Stimulated activated CD4-positive, alpha-beta T cell treated with anti-CD3 and anti-CD28 coated beads, Interleukin-15, amount 100 ng/mL, for 48 hours (primary cell): Measurements from ENCODE around the gene TMA16.
"Not testable (repeated sequence)": the region's sequence is repeated elsewhere in the genome, so short reads cannot be mapped to it uniquely, and the experiment has no call there.

Source experiments
- DNase-seq, 2 donors: peaks; one replicate each; pipeline ENCODE4 v3.0.0-alpha.2; 2020; ENCODE audit warnings: low read depth in 2 of 2

The TMA16 gene

GRCh38 chr4:163515198-163515597, 20.7 kb downstream of the TMA16 start:
- DNase-seq: no peak

GRCh38 chr4:163523791-163524365, 29.4 kb downstream of the TMA16 start:
- no peak for DNase-seq

GRCh38 chr4:163525982-163526381, 31.5 kb downstream of the TMA16 start:
- no peak for DNase-seq

- no peak for DNase-seq
These were observed 32.7 kb downstream of the TMA16 start for GRCh38 chr4:163527172-163527571.

- DNase-seq: no peak
These were observed 34.2 kb downstream of the TMA16 start for GRCh38 chr4:163528653-163529052.

- no peak for DNase-seq
These were observed 39.6 kb downstream of the TMA16 start for GRCh38 chr4:163534056-163534455.

- DNase-seq: no peak
These were observed 41.2 kb downstream of the TMA16 start for GRCh38 chr4:163535657-163536056.

GRCh38 chr4:163536091-163536490, 41.6 kb downstream of the TMA16 start:
- no peak for DNase-seq

GRCh38 chr4:163537114-163537513, 42.6 kb downstream of the TMA16 start:
- DNase-seq: no peak

GRCh38 chr4:163538820-163539219, 44.3 kb downstream of the TMA16 start:
- not testable (repeated sequence) for DNase-seq

- no peak for DNase-seq
These were observed 46.0 kb downstream of the TMA16 start for GRCh38 chr4:163540448-163540847.

GRCh38 chr4:163540977-163541376, 46.5 kb downstream of the TMA16 start:
- no peak for DNase-seq

GRCh38 chr4:163542275-163542674, 47.8 kb downstream of the TMA16 start:
- no peak for DNase-seq

GRCh38 chr4:163544407-163545038, 50.0 kb downstream of the TMA16 start:
- peak; percentile 19 to 23 for DNase-seq

- DNase-seq: no peak
These were observed 54.2 kb downstream of the TMA16 start for GRCh38 chr4:163548481-163549243.

- DNase-seq: no peak
These were observed 56.4 kb downstream of the TMA16 start for GRCh38 chr4:163550869-163551267.

- DNase-seq: no peak
These were observed 58.7 kb downstream of the TMA16 start for GRCh38 chr4:163553146-163553545.

- no peak for DNase-seq
These were observed 60.5 kb downstream of the TMA16 start for GRCh38 chr4:163554870-163555465.

- no peak for DNase-seq
These were observed 61.7 kb downstream of the TMA16 start for GRCh38 chr4:163556177-163556576.

GRCh38 chr4:163556650-163557391, 62.3 kb downstream of the TMA16 start:
- DNase-seq: no peak

- no peak for DNase-seq
These were observed 64.1 kb downstream of the TMA16 start for GRCh38 chr4:163558539-163559044.

GRCh38 chr4:163562496-163562895, 68.0 kb downstream of the TMA16 start:
- no peak for DNase-seq
